ENCODE measurements around the gene RASA3.
"Not testable (repeated sequence)": the region's sequence is repeated elsewhere in the genome, so short reads cannot be mapped to it uniquely, and the experiment has no call there.

RASA3 gene

GRCh38 chr13:113988859-113989258 is 143.6 kb downstream of the RASA3 start:
- not testable (repeated sequence) for DNase-seq (ENCODE audit: low spot score)

GRCh38 chr13:113982296-113982661 is 150.1 kb downstream of the RASA3 start:
- DNase-seq (ENCODE audit: low spot score): no peak

- DNase-seq (ENCODE audit: low spot score): no peak
Measured at GRCh38 chr13:113981611-113982295, 150.7 kb downstream of the RASA3 start.

GRCh38 chr13:113981194-113981605 is 151.2 kb downstream of the RASA3 start:
- DNase-seq (ENCODE audit: low spot score): no peak

GRCh38 chr13:113980489-113981064 is 151.8 kb downstream of the RASA3 start:
- DNase-seq (ENCODE audit: low spot score): no peak

- DNase-seq (ENCODE audit: low spot score): no peak
Measured at GRCh38 chr13:113979791-113980471, 152.5 kb downstream of the RASA3 start.

- DNase-seq (ENCODE audit: low spot score): no peak
Measured at GRCh38 chr13:113978741-113979481, 153.5 kb downstream of the RASA3 start.

GRCh38 chr13:113977976-113978375 is 154.4 kb downstream of the RASA3 start:
- no peak for DNase-seq (ENCODE audit: low spot score)

GRCh38 chr13:113976711-113977684 is 155.4 kb downstream of the RASA3 start:
- DNase-seq (ENCODE audit: low spot score): no peak

- DNase-seq (ENCODE audit: low spot score): no peak
Measured at GRCh38 chr13:113975416-113975815, 157.0 kb downstream of the RASA3 start.

- no peak for DNase-seq (ENCODE audit: low spot score)
Measured at GRCh38 chr13:113974304-113975281, 157.8 kb downstream of the RASA3 start.

GRCh38 chr13:113973218-113974164 is 158.9 kb downstream of the RASA3 start, which contains the start of gene C13orf46:
Gene C13orf46, minus strand, starts transcription at chr13:113974076. Its CDS starts 79 bp downstream, at chr13:113973997.
- DNase-seq (ENCODE audit: low spot score): no peak

- no peak for DNase-seq (ENCODE audit: low spot score)
Measured at GRCh38 chr13:113972451-113973217, 159.8 kb downstream of the RASA3 start.

GRCh38 chr13:113971471-113972231 is 160.8 kb downstream of the RASA3 start:
- no peak for DNase-seq (ENCODE audit: low spot score)

- no peak for DNase-seq (ENCODE audit: low spot score)
Measured at GRCh38 chr13:113970810-113971470, 161.5 kb downstream of the RASA3 start.

- DNase-seq (ENCODE audit: low spot score): no peak
Measured at GRCh38 chr13:113969973-113970611, 162.3 kb downstream of the RASA3 start.
